Measurements from ENCODE around the gene GHRH. TPM values are rescaled to one million over a fixed set of nuclear protein-coding genes. Genes with fewer than 3 reads are reported as not detected.

Gene GHRH
- total RNA-seq, 2 donors from 2014 or later: not detected

GRCh38 chr20:37267667-37268313 lies 6.2 kb upstream of the GHRH start:
- intact Hi-C loops (cut with DNase I): no loop called here
- DNase-seq (ENCODE audit: low spot score): no peak

- intact Hi-C loops (cut with DNase I): no loop called here
- no peak for DNase-seq (ENCODE audit: low spot score)
Observed at GRCh38 chr20:37266940-37267666, 5.5 kb upstream of the GHRH start.

- intact Hi-C loops (cut with DNase I): no loop called here
- DNase-seq (ENCODE audit: low spot score): no peak
Observed at GRCh38 chr20:37265152-37265551, 3.5 kb upstream of the GHRH start.

GRCh38 chr20:37263686-37264085 lies 2.1 kb upstream of the GHRH start:
- no peak for DNase-seq (ENCODE audit: low spot score)
- intact Hi-C loops (cut with DNase I): no loop called here

GRCh38 chr20:37262505-37262904 lies 891 bp upstream of the GHRH start:
- peak; percentile 42 for DNase-seq (ENCODE audit: low spot score)
- intact Hi-C loops (cut with DNase I): no loop called here

- intact Hi-C loops (cut with DNase I): no loop called here
- no peak for DNase-seq (ENCODE audit: low spot score)
Observed at GRCh38 chr20:37260923-37261322, 691 bp downstream of the GHRH start.

- intact Hi-C loops (cut with DNase I): no loop called here
Observed at GRCh38 chr20:37259865-37260264, 1.7 kb downstream of the GHRH start.

GRCh38 chr20:37259031-37259430 lies 2.6 kb downstream of the GHRH start:
- no peak for DNase-seq (ENCODE audit: low spot score)
- intact Hi-C loops (cut with DNase I): no loop called here

More at GRCh38 chr20:37259865-37260264, 1.7 kb downstream of the GHRH start:
- no peak for DNase-seq (ENCODE audit: low spot score)

- intact Hi-C loops (cut with DNase I): no loop called here
- no peak for DNase-seq (ENCODE audit: low spot score)
Observed at GRCh38 chr20:37257988-37258387, 3.6 kb downstream of the GHRH start.

GRCh38 chr20:37257530-37257929 lies 4.1 kb downstream of the GHRH start:
- DNase-seq (ENCODE audit: low spot score): no peak
- intact Hi-C loops (cut with DNase I): no loop called here

- intact Hi-C loops (cut with DNase I): no loop called here
- peak; percentile 45 for DNase-seq (ENCODE audit: low spot score)
Observed at GRCh38 chr20:37256286-37256685, 5.3 kb downstream of the GHRH start.

GRCh38 chr20:37254114-37254878 lies 7.3 kb downstream of the GHRH start:
- no peak for DNase-seq (ENCODE audit: low spot score)
- intact Hi-C loops (cut with DNase I): no loop called here

- no peak for DNase-seq (ENCODE audit: low spot score)
- intact Hi-C loops (cut with DNase I): no loop called here
Observed at GRCh38 chr20:37253087-37253486, 8.5 kb downstream of the GHRH start.

- intact Hi-C loops (cut with DNase I): no loop called here
- no peak for DNase-seq (ENCODE audit: low spot score)
Observed at GRCh38 chr20:37251825-37252477, 9.7 kb downstream of the GHRH start.

- intact Hi-C loops (cut with DNase I): no loop called here
Observed at GRCh38 chr20:37249304-37249703, 12.3 kb downstream of the GHRH start.

GRCh38 chr20:37247547-37247946 lies 14.1 kb downstream of the GHRH start:
- intact Hi-C loops (cut with DNase I): no loop called here
- no peak for DNase-seq (ENCODE audit: low spot score)

More at GRCh38 chr20:37249304-37249703, 12.3 kb downstream of the GHRH start:
- DNase-seq (ENCODE audit: low spot score): no peak

- DNase-seq (ENCODE audit: low spot score): no peak
- intact Hi-C loops (cut with DNase I): no loop called here
Observed at GRCh38 chr20:37246736-37247135, 14.9 kb downstream of the GHRH start.

- intact Hi-C loops (cut with DNase I): no loop called here
- no peak for DNase-seq (ENCODE audit: low spot score)
Observed at GRCh38 chr20:37245216-37246150, 16.1 kb downstream of the GHRH start.

- DNase-seq (ENCODE audit: low spot score): no peak
- intact Hi-C loops (cut with DNase I): no loop called here
Observed at GRCh38 chr20:37244572-37244957, 17.0 kb downstream of the GHRH start.
